Endodermal cell (in vitro differentiated cells): ENCODE data around the gene NEAT1. TPM values are rescaled to one million over a fixed set of nuclear protein-coding genes. Genes with fewer than 3 reads are reported as not detected.

Source experiments
- DNase-seq: peaks from one replicate; pipeline ENCODE4 v3.0.0-alpha.2; 2017
- H3K27ac ChIP-seq: 2 replicates; pipeline ENCODE4 v1.5.1; 2013; ENCODE audit warnings: mild to moderate bottlenecking, low read depth, low read length, moderate library complexity
- H3K27me3 ChIP-seq: 2 replicates; pipeline ENCODE4 v1.6.1; 2013; ENCODE audit warnings: mild to moderate bottlenecking, low read length, moderate library complexity; ENCODE audit not compliant: insufficient read depth, control insufficient read depth, poor library complexity, severe bottlenecking
- H3K36me3 ChIP-seq: 2 replicates; pipeline ENCODE4 v1.7.0; 2013; ENCODE audit warnings: mild to moderate bottlenecking, low read length, moderate library complexity; ENCODE audit not compliant: control insufficient read depth, insufficient read depth
- H3K4me1 ChIP-seq: one replicate; pipeline ENCODE4 v1.7.0; 2013; ENCODE audit warnings: low read length; ENCODE audit not compliant: control insufficient read depth, insufficient read depth
- H3K4me3 ChIP-seq: 2 replicates; pipeline ENCODE4 v1.5.1; 2013; ENCODE audit warnings: mild to moderate bottlenecking, low read length, moderate library complexity
- H3K9ac ChIP-seq: 2 replicates; pipeline ENCODE4 v1.6.1; 2013; ENCODE audit warnings: mild to moderate bottlenecking, low read length, moderate library complexity; ENCODE audit not compliant: poor library complexity, severe bottlenecking; ENCODE audit errors: extremely low read depth
- H3K9me3 ChIP-seq: 2 replicates; pipeline ENCODE4 v1.6.1; 2013; ENCODE audit warnings: mild to moderate bottlenecking, low read length, moderate library complexity; ENCODE audit not compliant: control insufficient read depth
- H3K27ac Mint-ChIP-seq: 2 replicates; pipeline ENCODE4 v1.8.0; 2020; ENCODE audit warnings: mixed read lengths
- H3K27me3 Mint-ChIP-seq: 2 replicates; pipeline ENCODE4 v1.8.0; 2021; ENCODE audit warnings: mild to moderate bottlenecking, mixed read lengths; ENCODE audit not compliant: insufficient read depth
- H3K36me3 Mint-ChIP-seq: 2 replicates; pipeline ENCODE4 v1.8.0; 2020; ENCODE audit warnings: low read depth, mixed read lengths
- H3K4me1 Mint-ChIP-seq: 2 replicates; pipeline ENCODE4 v1.8.0; 2020; ENCODE audit warnings: mixed read lengths
- H3K4me3 Mint-ChIP-seq: 2 replicates; pipeline ENCODE4 v1.8.0; 2020; ENCODE audit warnings: mild to moderate bottlenecking, moderate library complexity, mixed read lengths
- H3K9me3 Mint-ChIP-seq: 2 replicates; pipeline ENCODE4 v1.8.0; 2020; ENCODE audit warnings: mild to moderate bottlenecking, mixed read lengths
- WGBS, 2 experiments: methylation state at CpG; one replicate each; pipeline versions ENCODE4 v1.1.5 to v1.1.7; 2013; ENCODE audit warnings: missing lambda C conversion rate in 2 of 2, mixed read lengths in 1 of 2; ENCODE audit not compliant: insufficient coverage in 1 of 2, insufficient read length in 1 of 2; 5-methylcytosine and 5-hydroxymethylcytosine counted together
- total RNA-seq, 2 donors: library from RNA; stranded (reverse); fragmentation: NEBNext Ultra II Directional in 1 of 2; extraction: Animal tissue kit (Norgen Biotek cat#: 25700) in 1 of 2; gene quantifications; 2 replicates in 1 of 2; 3 replicates in 1 of 2; pipeline ENCODE4 v1.2.1, GENCODE V29; 2021
- TF ChIP-seq, protein P1 (sequence below): fragments of 200-600 bp; sonication (generic); conservative IDR thresholded peaks from 2 replicates; pipeline ENCODE4 v1.5.0; 2021; ENCODE audit warnings: antibody characterized with exemption, mild to moderate bottlenecking

NEAT1 gene
- total RNA-seq, 2 donors from 2014 or later: 61.3 to 85.2 TPM

DNA sequence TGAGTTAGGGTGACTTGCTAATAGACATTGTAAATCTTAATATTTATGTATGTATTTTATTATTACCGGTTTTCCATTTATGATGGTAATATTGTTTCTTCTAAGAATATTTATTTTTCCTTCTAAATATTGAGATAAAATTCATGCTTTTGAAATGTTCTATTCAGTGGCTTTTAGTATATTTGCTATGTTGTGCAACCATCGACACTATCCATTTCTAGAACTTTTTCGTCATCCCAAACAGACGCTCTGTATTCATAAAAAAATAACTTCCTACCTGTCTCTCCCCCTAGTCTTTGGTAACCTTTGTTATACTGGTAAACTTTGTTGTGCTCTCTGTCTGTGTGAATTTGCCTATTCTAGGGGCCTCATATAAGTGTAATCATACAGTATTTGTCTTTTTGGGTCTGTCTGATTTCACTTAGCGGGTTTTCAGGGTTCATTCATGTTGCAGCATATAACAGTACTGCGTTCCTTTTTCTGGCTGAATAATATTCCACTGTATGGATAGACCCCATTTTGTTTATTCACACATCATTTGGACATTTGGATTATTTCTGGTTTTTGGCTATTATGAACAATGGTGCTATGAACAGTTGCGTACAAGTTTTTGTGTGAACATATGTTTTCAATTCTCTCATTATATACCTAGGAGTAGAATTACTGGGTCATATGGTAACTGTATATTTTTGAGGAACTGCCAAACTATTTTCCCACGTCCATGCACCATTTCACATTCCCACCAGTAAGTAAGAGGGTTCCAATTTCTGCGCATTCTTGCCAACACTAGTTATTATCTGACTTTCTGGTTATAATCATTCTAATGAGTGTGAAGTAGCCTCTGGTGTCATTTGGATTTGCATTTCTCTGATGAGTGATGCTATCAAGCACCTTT, 15.9 kb downstream of the NEAT1 start:
- no peak overlapping the region for H3K27ac ChIP-seq

DNA sequence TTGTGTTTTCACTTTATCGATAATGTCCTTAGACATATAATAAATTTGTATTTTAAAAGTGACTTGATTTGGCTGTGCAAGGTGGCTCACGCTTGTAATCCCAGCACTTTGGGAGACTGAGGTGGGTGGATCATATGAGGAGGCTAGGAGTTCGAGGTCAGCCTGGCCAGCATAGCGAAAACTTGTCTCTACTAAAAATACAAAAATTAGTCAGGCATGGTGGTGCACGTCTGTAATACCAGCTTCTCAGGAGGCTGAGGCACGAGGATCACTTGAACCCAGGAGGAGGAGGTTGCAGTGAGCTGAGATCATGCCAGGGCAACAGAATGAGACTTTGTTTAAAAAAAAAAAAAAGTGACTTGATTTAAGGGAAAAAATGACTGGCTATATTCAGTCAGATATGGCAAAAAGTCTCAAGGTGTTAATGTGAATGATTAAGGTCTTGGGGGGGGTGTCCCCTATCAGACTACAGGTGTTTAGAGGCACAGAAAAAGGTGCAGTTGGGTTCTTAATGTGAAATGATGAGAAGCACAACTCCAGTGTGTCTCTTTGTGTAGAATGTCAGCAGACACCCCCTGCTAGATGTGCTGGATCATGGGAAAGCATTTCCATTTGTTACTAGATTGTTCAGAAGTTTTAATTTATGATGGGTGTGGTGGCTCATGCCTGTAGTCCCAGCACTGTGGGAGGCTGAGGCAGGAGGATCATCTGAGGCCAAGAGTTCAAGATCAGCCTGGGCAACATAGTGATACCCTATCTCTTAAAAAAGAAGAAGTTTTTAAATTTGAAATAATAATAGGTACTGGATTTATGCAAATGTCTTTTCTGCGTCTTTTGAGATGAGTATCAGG, 17.0 kb downstream of the NEAT1 start:
- no peak overlapping the region for H3K27ac ChIP-seq
- H3K4me3 ChIP-seq: no peak overlapping the region
- H3K4me3 Mint-ChIP-seq: no peak overlapping the region
- TF ChIP-seq, protein P1, sequence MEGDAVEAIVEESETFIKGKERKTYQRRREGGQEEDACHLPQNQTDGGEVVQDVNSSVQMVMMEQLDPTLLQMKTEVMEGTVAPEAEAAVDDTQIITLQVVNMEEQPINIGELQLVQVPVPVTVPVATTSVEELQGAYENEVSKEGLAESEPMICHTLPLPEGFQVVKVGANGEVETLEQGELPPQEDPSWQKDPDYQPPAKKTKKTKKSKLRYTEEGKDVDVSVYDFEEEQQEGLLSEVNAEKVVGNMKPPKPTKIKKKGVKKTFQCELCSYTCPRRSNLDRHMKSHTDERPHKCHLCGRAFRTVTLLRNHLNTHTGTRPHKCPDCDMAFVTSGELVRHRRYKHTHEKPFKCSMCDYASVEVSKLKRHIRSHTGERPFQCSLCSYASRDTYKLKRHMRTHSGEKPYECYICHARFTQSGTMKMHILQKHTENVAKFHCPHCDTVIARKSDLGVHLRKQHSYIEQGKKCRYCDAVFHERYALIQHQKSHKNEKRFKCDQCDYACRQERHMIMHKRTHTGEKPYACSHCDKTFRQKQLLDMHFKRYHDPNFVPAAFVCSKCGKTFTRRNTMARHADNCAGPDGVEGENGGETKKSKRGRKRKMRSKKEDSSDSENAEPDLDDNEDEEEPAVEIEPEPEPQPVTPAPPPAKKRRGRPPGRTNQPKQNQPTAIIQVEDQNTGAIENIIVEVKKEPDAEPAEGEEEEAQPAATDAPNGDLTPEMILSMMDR: no peak
- WGBS, 2 experiments: 91 to 96% methylated on average over 6 to 7 of the region's 7 CpGs
- H3K36me3 Mint-ChIP-seq: peaks cover 65% of the 10 kb centered on the region
- H3K9me3 ChIP-seq: no peaks in the 10 kb centered on the region
- H3K4me1 Mint-ChIP-seq: peaks cover 2% of the 10 kb centered on the region
- H3K27me3 Mint-ChIP-seq: no peaks in the 10 kb centered on the region
- H3K36me3 ChIP-seq: peaks cover 68% of the 10 kb centered on the region
- H3K9ac ChIP-seq: no peak overlapping the region
- no peaks in the 10 kb centered on the region for H3K9me3 Mint-ChIP-seq
- H3K27ac Mint-ChIP-seq: no peak overlapping the region
- no peaks in the 10 kb centered on the region for H3K27me3 ChIP-seq
- H3K4me1 ChIP-seq: no peaks in the 10 kb centered on the region
- no peak for DNase-seq

More for the DNA sequence above, 15.9 kb downstream of the NEAT1 start:
- Histone ChIP-seq H3K36me3 (peaks cover 66% of the 10 kb centered on the region), H3K9ac (no peak overlapping the region), H3K27me3 (no peaks in the 10 kb centered on the region), H3K4me1 (no peaks in the 10 kb centered on the region), H3K9me3 (no peaks in the 10 kb centered on the region), H3K4me3 (no peak overlapping the region)
- Mint-ChIP-seq H3K4me1 (no peaks in the 10 kb centered on the region), H3K4me3 (no peak overlapping the region), H3K27me3 (no peaks in the 10 kb centered on the region), H3K36me3 (peaks cover 63% of the 10 kb centered on the region), H3K27ac (no peak overlapping the region), H3K9me3 (no peaks in the 10 kb centered on the region)
- TF ChIP-seq, protein P1: no peak
- 98 to 100% methylated on average over 3 to 7 of the region's 9 CpGs for WGBS, 2 experiments
- no peak for DNase-seq

DNA sequence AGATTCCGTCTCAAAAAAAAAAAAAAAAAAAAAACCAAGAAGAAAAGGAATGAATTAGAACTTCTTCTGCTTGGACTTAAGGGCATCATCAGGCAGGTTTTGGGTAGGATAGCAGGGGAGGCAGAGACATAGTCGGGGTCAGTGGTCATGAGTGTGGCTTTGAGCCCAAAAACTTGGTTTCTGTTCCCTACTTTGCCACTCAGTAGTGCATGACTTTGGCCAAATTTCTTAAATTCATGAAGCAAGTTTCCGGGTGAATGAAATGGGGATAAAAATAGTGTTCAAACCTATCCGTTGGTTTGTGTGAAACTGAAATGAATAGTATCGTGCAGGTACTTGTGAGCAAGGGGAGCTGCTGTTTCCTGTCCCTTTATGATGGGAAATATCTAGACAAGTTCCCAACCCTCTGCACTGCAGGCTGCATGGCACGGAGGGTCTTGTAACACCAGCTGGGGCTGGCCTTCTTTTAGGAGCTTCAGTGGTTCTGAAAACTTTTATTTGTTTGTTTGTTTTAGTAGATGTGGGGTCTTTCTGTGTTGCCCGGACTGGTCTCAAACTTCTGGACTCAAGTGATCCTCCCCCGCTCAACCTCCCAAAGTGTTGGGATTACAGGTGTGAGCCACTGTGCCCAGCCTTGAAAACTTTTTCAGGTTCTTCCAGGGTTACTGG, 18.4 kb downstream of the NEAT1 start:
- peak overlapping the region; percentile 37 for H3K27ac Mint-ChIP-seq
- peaks cover 2% of the 10 kb centered on the region for H3K4me1 Mint-ChIP-seq
- Histone ChIP-seq H3K36me3 (peaks cover 64% of the 10 kb centered on the region), H3K27me3 (no peaks in the 10 kb centered on the region), H3K9ac (no peak overlapping the region), H3K27ac (no peak overlapping the region), H3K4me1 (no peaks in the 10 kb centered on the region), H3K9me3 (no peaks in the 10 kb centered on the region), H3K4me3 (no peak overlapping the region)
- TF ChIP-seq, protein P1: no peak
- no peaks in the 10 kb centered on the region for H3K27me3 Mint-ChIP-seq
- H3K36me3 Mint-ChIP-seq: peaks cover 62% of the 10 kb centered on the region
- no peak for DNase-seq
- H3K4me3 Mint-ChIP-seq: no peak overlapping the region
- 91 to 97% methylated on average over 6 to 8 of the region's 8 CpGs for WGBS, 2 experiments
- H3K9me3 Mint-ChIP-seq: no peaks in the 10 kb centered on the region
